ENCODE data around the gene UBE4B.

Gene UBE4B

DNA sequence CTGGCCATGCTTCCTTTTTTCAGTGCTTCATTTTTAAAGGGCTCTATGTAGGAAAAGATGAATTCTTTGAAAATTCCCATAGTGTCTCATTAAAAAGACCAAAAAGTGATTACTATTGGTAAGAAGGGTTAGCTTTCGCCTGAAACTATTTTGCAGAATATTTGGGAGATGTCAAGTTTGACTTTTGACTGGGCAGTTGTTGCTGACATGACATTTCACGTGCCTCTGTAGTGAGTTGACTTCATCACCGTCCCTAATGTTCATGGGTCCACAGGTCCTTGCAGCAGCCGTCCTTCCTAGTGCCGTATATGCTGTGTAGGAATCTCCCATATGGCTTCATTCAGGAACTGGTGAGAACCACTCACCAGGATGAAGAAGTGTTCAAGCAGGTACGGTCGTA lies 88.9 kb downstream of the UBE4B start:
- no peak for DNase-seq

DNA sequence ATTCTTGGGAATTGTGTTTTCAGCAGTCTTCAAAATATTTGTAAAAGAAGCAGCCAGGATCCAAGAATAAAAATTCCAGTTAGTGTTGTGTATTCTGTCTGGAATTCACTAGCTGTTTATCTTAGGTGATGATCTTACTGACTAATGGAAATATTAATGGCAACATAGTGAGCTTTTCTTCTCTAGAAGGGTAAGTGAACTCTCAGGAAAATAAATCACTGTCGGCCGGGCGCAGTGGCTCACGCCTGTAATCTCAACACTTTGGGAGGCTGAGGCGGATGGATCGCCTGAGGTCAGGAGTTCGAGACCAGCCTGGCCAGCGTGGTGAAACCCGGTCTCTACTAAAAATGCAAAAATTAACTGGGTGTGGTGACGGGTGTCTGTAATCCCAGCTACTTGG lies 90.2 kb downstream of the UBE4B start:
- no peak for DNase-seq

DNA sequence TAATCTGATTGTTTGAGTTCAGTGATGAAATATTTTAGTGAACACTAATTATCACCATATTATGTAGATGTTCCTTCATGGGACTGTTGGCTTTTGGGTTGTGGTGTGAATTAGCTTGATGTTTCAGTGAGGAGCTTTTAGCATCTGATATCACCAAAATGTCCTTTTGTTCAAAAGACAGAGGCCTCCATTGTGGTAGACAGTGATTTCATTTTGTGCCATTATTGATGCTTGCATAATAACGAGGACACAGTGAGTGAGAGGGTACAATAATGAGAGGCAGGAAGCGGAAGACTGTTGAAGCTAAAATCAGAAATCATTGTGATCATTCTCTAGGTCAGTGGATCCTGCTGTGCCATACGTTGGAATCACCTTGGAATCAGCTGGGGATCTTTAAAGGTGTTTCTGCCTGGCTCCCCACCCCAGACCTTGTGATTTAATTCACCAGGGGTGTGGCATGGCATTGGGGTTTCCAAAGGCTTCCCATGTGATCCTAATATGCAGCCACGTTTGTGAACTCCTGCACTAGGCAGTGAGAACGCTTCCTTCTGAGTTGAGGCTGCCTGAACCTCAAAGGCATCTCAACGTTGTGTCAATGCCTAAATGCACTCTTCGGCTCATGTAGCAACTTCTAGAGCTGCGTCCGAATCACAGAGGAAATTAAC lies 95.5 kb downstream of the UBE4B start:
- DNase-seq = no peak

DNA sequence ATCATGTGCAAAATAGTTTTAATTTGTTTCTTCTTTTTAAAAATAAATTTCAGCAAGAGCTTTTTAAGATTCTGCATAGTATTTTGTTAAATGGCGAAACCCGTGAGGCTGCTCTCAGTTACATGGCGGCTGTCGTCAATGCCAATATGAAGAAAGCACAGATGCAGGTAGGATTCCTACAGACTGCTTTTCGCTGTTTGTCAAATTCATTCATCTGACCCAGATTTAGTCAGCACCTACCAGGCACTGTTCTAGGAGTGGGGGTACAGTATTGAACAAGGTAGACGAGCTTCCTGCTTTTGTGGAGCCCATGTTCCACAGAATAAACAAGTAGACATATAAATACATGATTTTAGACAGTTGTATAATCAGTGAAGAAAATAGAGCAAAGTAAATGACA lies 99.6 kb downstream of the UBE4B start:
- no peak for DNase-seq

DNA sequence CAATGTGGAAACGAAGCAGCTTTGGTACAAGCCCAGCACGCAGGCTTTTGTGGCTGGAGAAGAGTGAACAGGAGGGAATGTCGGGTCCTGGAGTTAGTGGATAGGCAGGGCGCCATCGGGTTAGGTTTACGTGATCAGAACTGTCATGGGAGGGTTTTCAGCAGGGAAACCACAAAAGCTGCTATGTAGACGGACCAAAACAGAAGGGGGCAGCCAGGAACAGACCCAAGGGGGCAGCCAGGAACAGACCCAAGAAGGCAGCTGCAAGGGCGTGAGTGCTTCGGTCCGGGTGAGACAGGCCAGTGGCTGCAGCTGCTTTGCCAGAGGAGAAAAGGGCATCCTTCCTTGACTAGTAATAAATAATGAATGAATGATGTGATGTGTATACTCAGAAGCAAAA lies 100.1 kb downstream of the UBE4B start:
- DNase-seq = no peak

GRCh38 chr1:10140981-10141380 lies 108.2 kb downstream of the UBE4B start:
- DNase-seq = no peak

- no peak for DNase-seq
Observed at GRCh38 chr1:10143961-10144485, 111.3 kb downstream of the UBE4B start.

DNA sequence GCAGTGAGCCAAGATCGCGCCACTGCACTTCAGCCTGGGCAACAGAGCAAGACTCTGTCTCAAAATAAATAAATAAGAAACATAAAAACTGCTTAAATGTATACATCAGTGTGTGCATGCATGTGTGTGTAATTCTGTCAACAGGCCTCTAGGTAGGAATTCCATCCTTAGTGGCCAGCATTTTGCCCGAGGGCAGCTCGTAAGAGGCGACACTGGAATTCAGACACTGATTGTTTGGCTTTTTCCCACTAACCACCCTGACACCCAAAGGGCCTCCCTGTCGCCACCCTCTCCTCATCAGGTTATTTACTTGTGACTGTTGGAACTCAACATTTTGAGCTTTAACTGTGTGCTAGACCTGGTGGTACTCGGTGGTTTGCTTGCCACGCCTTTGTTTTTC lies 113.6 kb downstream of the UBE4B start:
- no peak for DNase-seq

DNA sequence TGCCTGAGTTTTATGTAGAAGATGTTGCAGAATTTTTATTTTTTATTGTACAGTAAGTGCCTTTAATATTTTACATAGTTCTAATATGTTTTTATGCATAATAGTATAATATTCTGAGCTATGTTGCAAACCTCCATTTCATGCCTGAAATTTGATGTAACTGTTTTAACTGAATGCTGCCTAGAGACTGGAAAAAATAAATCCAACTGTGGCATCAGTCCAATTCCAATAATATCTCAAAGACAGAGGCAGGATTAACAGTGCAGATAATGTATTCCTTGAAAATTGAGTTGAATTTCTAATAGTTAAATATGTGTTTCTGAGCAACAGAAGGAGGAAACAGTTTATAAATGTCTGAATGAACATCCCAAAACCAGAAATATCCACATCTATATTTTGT lies 116.5 kb downstream of the UBE4B start:
- no peak for DNase-seq

GRCh38 chr1:10152709-10153284 lies 120.0 kb downstream of the UBE4B start:
- DNase-seq = peak; percentile 7 to 25

DNA sequence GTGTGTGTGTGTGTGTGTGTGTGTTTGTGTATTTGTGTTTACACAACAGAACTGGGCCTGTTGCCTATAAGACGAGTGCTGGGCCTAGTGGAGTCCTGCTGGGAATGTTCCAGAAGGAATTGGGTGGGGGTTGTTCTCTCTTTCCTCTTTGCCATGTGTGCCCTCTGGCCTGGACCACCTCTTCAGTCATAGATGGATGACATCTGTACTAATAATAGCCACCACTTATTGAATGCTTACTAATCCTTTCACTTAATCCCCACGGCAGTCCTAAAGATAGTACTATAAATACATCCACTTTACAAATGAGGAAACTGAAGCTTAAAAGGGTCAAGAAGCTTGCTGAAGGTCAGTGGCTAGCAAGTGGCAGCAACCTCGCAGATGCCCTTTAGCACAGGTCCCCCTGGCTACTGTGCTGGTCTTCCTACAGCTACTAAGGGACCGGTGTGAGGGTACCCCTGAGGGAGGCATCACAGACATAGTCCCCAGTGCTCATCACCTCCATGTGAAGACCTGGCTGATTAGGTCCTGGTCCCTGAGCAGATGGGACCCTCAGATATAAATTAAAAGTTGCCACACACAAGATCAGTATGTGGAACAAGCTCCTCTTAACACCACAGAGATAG lies 122.4 kb downstream of the UBE4B start:
- DNase-seq = no peak

- DNase-seq = no peak
Observed at GRCh38 chr1:10160173-10160572, 127.4 kb downstream of the UBE4B start.

GRCh38 chr1:10160907-10161490 lies 128.2 kb downstream of the UBE4B start:
- no peak for DNase-seq

GRCh38 chr1:10161541-10162290 lies 129.0 kb downstream of the UBE4B start:
- DNase-seq = no peak

DNA sequence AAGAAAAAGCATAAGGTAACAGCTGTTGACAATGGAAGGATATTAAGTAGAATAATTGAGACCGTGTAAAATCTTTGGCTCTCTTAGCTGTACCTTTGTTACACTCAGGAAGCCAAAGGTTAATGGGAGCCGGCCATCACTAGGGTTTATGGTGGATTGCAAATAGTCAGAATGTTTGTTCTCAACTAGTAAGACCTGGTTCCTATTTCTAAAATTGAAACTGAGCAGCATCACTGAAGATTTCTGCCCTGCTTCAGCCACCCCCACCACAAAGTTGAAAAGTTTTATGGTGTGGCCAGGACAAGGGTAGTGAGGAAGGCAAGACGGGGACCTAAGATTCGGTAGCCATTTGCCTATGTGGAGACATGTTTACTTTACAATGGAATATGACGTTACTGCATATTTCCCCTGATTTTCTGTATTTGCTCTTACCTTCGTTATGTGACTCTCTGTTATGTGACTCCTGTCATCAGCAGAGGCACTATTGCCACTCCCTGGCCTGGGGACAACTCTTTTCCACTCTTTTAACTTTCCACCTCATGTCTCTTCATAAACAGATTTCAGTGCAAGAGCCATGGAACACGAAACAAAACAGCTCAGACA lies 136.3 kb downstream of the UBE4B start:
- DNase-seq = no peak

DNA sequence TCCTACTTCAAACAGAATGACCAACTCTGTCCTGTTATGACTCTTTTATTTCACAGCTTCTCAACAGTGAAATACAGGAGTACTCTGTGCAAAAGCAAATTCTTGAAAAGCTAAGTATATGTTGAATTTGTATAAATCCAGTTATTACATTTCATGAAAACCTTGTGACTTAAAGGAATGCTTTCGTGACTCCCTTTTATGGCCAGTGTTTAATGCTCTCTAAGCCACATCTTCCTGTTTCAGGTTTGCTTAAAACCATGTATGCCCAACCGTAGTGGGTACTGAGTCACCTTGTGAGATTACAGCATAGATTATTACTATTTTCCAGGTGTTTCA lies 137.4 kb downstream of the UBE4B start:
- DNase-seq = no peak

- DNase-seq = no peak
Observed at GRCh38 chr1:10171105-10171767, 138.5 kb downstream of the UBE4B start.

DNA sequence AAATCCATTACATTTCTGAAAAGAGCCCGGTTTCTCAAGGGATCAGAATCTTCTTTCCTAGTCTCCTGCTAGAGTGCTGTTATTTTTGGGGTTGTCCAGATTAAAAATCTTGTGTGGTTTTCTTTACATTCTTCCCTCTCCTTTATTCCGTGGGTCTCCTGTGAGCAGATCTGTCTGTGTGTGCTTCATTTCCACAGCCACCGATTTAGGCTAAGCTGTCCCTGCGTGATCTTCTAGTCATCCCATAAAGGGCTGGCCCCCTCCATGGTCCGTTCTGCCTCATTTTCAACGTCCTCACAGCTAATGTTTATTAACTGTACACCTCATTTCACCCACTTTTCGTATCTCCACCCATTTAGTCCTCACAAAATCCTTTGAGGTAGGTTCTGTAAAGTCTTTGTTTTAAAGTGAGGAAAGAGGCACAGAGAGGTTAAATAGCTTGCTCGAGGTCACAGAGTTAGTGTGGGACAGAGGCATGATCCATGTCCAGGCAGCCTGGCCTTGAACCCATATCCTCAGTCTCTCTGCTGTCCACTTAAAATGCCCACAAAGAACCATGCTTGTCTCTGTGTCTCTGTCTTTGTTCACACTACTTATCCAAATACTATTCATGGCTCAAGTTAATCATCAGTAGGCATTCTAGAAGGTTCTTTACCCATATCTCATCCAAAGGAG lies 139.4 kb downstream of the UBE4B start:
- DNase-seq = no peak

- DNase-seq = peak in 1 of 2 donors; percentile 3
Observed at GRCh38 chr1:10173582-10173981, 140.8 kb downstream of the UBE4B start.

DNA sequence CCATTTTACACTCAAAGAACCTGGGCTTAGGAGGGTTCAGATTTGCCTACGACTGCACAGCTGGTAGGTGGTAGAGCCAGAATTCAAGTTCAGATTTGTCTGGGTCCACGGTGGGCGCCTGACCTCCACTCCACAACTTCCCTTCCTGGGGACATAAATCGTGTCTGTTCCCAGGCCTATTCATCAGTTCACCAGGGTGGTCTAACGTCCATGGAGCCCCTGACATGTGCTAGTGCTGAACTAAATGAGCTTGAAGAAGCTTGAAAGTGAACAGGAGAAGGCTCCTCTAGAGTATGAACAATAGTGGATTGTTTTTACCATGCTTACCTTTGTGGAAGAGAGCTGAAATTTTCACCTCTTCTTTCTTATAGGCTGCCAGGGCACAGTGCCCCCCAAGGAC lies 145.1 kb downstream of the UBE4B start:
- DNase-seq = no peak

GRCh38 chr1:10178597-10179405 lies 146.0 kb downstream of the UBE4B start:
- DNase-seq = no peak
